NCI-H774 (cell line): ENCODE results near the gene C3orf70.

Experiments used
- DNase-seq: peaks from one replicate; lab custom pipeline; 2025; lab: John Stamatoyannopoulos, UW

The C3orf70 gene

DNA sequence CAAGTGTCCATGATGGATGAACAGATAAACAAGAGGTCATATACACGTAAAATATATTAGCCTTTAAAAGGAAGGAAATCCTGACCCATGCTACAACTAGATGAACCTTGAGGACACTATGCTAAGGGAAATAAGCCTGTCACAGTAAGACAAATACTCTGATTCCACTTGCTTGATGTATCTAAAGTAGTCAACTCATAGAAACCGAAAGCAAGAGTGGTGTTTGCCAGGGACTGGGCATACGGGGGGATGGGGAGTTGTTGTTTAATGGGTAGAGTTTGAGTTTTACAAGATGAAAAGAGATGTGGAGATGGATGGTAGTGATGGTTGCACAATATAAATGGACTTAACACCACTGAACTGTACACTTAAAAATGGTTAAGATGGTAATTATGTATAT is 65.4 kb downstream of the C3orf70 start:
- DNase-seq: no peak

DNA sequence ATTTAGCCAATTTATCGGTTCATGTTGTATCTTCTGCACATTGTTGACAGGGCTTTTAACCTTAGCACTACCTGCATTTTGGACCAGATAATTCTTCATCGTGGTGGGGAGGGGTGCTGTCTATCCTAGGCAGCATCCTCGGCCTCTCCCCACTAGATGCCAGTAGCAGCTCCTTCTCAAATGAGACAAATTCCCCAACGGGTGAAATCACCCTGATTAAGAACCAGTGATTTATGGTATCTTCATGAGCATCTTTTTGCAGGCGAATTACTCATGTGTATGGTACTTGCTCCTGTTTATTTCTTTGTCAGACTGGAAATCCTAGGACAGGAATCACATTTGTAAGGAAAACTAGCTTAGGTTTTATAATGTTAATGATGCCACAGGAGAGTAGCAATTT is 68.0 kb downstream of the C3orf70 start:
- no peak for DNase-seq

DNA sequence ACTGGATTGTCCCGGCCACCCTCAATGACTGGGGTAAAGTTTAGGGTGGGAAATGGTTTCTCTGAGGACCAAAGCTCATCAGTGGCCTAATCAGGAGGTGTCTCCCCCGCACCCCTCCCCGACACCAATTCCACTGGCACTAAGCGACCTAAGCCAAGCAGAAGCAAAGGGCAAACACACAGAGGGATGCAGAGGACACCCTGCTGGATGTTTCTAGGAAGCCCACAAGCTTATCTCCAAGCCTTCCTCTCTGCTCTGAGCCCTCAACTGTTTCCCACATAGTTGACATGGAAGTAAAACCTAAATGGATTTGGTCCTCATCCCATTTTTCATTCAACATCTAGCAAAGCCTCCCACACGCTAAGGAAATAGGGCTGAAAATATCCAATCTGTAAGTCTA is 68.5 kb downstream of the C3orf70 start:
- DNase-seq: no peak

DNA sequence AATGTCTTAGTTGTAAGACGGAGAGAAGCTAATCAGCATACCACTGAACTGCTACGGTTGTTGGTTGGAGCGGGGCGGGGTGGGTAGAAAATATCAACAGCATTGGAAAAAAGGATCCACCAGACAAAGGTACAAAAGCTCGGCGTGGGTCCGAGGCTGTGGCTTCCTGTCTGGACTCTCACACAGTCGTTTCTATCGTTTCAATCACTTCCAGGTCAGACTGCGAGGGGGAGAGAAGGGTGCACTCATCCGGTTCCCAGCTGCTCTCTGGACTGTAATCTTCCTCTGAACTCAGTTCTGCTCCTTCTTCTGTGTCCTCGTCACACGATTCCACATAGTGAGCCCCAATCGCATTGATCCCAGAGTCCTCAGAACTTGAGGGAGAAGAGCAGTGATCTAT is 70.0 kb downstream of the C3orf70 start:
- no peak for DNase-seq

DNA sequence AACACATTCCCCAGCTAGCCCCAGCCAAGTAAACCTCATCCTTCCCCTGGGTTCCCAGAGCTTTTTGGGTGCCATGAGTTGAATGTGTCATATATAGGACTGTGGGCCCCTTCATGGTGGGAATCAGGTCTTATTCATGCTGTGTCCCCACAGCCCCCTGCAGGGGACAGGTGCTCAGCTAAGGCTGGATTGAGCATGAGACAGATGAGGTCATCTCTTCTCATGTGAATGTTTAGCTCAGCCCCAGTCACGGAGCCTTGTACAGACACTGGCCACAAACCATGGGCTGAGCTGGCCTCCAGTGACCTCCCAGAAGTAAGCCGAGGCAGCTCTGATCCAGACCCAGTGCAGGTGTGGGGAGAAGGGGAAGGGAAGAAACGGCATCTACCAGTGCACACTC is 70.7 kb downstream of the C3orf70 start:
- DNase-seq: no peak

DNA sequence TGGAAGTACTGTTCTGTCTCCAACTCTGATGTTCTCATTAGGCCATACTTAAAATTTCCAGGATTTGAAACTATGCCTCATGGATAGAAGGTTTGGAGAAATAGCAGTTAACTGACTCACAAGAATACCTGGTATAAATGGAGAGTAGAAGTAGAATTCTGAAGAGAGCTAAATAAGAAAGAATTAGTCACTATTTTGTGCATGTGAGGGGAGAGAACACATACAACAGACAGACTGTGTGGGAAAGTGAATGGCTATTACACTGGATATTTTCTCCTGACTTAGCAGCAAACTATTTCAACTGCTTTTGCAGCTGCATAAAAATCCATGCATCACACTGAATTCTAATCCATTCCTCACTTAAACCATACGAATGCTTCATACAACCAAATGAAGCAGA is 71.3 kb downstream of the C3orf70 start:
- DNase-seq: no peak

DNA sequence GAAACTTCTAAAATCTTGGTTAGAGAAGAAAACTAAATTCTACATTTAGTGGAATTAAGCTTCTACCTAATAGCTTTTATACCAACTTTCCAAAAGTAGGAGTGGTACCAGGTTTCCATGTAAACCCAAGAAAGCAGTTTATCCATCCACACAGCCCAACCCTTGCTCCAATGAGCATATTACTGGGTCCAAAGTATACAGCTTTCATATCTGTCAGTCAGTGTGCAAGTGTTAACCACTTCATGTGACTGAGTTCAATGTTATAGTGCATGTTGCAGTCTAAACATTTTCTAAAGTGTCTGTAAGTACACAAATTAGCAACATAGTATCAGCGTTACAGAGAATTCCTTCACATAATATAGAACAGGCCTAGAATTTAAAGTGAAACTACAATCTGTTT is 73.2 kb downstream of the C3orf70 start:
- DNase-seq: no peak

DNA sequence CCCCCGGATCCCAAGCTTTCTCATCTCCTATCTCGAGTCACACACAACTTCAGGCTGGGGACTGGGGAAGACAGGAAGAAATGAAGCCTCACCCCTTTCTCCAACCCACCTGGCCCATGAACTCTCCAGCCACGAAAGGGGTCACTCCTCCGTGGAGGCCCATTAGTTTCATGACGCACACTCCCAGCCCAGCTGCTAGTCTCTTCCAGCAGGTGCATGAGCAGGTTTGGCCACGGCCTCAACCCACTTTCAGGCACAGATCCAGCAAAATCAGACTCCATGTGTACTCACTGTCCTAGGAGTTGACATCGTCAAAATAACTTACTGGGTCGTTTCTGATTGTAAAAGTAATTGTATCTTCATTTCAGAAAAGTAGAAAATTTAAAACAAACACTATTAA is 76.6 kb downstream of the C3orf70 start:
- DNase-seq: peak; percentile 54

DNA sequence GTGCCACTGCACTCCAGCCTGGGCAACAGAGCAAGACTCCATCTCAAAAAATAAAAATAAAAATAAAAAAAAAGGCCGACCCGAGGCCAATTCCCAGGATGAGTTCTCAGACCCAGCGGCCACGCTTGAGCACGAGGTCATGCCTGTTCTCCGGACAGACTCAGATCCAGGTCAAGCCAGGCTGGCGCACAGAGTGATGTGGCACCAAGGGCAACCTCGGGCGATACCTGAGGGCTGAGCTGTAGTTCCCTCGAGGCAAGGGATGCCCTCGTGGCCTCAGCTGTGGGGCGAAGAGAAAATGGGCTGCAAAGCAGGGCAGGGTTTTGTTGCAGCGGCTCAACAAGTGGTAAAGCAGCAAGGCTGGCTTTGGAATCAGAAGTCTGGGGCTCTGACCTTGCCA is 77.3 kb downstream of the C3orf70 start:
- DNase-seq: no peak

DNA sequence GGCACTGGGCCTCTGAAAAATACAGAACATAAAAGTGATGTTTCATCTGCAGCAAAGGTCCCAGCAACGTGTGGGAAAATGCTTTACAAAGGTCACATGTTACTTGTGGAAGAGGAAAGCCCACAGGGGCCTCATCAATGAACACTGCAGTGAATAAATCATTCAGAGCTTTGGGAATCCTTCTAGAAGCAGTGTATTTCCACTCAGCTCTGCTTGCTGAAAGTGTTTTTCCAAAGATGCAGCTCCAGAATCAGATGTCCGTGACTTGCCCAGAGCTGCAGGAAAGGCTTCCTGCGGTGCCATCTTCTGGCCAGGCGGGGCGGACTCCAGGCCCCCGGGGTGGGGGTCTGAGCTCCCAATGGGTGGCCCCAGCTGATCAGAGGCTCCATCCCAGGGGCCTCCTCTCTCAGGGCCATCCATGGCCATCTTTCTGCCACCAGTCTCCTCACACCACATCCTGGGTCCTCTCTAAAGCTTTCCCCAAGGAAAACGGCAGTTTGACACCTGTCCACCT is 81.5 kb downstream of the C3orf70 start:
- DNase-seq: no peak

DNA sequence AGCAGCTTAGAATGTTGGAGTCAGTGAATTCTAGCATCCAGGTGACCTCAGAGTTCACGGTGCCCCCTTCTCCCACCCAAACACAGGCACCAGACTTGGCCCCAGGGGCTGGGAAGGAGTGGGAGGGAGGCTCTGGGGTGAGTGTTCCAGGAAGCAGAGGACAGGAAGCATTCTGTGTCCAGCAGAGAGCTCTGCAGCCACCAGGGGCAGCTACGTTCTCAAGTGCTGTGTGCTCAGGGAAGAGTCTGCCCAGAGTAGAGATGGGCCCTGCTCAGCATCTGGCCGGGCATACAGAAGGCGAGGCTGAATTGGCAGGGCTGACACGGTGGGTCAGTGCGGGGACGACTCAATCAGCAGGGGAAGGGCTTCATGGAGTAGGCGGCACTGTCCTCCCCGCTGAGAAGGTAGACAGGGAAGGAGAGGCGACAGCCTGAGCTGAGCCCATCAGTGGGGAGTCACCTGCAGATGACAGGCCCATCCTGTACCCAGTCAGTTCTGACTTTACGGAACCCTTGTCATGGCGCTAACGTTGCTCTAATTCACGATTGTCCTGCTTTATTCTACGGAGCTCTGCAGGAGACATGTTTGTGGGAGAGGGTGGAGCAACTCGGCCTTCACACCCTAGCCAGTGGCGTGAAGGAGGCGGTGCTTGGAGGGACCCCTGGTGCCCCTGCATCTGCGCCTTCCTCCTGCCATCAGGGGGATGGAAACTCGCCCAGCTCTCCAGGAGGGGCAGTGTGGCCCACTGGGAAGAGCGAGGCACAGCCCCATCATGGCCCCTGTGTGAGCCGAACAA is 82.2 kb downstream of the C3orf70 start:
- DNase-seq: peak; percentile 4

DNA sequence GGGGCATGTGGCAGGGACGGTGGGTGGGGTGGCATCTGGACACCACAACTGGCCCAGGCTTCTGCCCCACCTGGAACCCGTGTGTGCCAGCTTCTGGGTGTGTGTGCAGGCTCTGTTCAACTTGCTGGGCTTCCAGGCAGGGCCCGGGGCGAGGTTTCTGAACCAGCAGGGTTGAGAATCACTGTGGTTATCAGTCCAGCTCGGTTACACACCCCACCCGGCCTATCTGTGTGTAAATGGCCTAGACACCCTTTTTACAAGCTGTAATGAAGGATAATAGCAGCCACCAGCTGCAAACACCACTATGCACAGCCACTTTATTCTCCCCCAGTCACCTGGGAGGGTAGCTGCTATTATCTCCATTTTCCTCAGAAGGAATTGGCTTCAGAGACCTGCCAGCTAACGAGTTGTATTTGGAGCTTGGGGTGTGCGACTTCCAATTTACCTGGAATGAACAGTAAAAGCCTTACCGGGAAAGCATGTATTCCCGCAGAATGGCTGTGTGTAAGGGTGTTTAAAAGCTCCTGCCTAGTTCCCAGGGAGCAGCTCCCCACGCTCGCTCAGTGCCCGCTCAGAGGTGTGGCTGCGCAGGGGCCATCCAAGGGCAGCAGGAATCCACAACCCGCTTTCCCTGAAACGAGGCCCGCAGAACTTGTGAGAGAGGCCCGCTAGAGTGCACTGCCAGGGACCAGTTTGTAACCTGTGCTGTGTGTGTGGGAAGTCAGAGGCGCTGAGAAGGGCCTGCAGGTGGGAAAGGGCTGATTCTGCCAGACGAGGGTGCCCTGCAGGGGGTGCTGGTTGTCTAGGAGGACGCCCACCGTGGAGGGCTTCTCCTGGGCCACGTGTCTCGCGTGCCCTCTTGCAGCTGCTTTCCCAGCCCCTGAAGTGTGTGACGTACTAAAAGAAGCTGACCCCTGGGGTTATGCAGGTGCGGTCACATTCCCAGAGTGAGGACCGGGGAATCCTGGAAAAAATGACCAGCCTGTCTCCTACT is 83.5 kb downstream of the C3orf70 start:
- DNase-seq: no peak

DNA sequence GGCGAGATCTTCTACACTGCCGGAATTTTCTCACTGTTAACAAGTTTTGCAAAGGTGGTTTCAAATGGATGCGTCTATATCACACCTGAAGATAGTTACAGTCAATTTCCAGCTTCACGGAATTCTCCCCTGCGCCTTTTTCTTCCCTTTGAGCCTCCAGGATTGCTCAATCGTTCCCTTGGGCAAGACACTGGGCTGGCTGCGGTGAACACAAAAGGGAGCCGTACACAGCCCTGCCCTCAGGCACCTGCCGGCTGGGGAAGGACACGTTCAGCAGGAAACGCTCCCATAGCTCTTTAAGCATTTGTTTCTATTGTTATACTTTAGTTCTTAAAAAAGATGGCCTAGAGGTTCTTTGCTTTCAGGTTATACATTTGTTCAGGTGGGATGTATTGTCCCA is 85.7 kb downstream of the C3orf70 start:
- DNase-seq: no peak

DNA sequence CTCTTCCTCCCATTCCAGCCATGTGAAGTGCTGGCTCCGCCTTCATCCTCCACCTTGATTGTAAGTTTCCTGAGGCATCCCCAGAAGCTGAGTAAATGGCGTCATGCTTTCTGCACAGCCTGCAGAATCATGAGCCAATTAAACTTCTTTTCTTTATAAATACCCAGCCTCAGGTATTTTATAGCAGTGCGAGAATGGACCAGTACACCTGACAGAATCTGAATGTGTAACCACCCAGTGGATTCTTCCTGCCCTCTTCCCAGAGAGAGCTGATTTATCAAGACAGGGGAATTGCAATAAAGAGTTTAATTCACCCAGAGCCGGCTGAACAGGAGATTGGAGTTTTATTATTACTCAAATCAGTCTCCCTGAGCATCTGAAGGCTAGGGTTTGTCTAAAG is 86.6 kb downstream of the C3orf70 start:
- no peak for DNase-seq

DNA sequence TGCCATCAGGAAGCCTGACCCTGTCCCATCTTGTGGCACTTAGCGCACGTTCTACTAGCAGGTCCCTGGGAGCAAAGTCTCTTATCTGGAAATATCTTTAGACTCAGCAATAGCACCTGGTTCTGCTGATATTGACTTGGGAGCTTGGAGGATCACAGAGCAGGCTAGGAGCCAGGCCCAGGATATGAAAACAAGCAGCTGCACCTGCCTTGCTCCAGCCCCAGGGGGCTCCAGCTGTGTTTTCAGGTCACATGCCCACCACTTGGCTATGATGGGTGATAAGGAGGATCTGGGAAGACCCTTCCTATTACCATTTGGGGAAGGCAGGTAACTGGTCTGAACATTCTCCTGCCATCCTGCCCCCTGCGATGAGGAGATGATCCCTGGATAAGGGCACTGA is 87.8 kb downstream of the C3orf70 start:
- no peak for DNase-seq

DNA sequence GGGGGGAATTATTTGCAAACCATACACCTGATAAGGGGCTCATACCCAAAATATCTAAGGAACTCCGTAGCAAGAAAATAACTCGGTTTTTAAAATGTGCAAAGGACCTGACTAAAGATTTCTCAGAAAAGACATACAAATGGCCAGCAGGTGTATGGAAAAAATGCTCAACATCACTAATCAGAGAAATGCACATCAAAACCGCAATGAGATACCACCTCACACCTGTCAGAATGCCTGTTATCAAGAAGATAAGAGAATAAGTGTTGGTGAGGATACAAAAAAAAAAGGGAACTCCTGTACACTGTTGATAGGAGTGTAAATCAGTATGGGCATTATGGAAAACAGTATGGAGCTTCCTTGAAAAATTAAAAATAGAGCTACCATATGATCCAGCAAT is 89.4 kb downstream of the C3orf70 start:
- DNase-seq: no peak

DNA sequence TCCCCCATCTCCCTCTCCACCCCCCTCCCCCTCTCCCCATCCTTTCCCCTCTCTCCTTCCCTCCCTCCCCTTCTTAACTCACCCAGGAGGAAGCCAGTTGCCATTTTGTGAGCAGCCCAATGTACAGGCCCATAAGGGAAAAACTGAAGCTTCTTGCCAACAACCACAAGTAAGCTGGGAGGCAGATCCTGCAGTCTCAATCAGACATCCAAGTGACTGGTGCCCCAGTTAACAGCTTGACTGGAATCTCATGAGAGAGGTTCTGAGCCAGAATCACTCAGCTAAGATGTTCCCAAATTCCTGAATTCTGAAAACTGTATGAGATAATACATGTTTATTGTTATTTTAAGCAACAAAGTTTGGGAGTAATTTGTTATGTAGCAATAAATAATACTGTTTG is 90.7 kb downstream of the C3orf70 start:
- DNase-seq: no peak

DNA sequence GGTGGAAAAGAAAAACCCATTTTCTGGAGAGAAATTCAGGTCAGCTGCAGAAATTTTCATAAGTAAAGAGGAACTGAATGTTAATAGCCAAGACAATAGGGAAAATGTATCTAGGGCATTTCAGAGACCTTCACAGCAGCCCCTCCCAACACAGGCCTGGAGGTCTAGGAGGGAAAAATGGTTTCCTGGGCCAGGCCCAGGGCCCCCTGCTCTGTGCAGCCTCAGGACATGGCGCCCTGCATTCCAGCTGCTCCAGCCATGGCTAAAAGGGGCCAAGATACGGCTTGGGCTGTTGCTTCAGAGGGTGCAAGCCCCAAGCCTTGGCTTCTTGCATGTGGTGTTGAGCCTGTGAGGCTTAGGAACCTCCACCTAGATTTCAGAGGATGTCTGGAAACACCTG is 92.2 kb downstream of the C3orf70 start:
- no peak for DNase-seq

DNA sequence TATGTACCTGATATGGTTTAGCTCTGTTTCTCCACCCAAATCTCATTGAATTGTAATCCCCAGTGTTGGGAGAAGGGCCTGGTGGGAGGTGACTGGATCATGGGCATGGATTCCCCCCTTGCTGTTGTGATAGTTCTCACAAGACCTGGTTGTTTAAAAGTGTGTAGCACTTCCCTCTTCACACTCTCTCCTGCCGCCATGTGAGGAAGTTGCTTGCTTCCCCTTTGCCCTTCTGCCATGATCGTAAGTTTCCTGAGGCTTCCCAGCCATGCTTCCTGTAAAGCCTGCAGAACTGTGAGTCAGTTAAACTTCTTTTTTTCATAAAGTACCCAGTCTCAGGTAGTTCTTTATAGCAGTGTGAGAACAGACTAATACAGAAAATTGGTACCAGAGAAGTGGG is 93.1 kb downstream of the C3orf70 start:
- no peak for DNase-seq

DNA sequence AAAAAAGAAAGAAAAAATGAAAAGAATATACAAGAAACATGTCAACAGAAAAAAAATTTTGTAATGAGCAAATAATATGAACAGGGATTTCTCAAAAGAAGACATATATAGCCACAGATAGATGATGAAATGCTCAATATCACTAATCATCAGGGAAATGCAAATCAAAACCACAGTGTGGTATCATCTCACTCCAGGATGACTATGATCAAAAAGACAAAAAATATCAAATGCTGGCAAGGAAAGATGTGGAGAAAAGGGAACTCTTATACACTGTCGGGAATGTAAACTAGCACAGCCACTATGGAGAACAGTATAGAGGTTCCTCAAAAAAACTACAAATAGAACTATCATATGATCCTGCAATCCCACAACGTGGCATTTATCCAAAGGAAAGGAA is 94.1 kb downstream of the C3orf70 start:
- DNase-seq: no peak

DNA sequence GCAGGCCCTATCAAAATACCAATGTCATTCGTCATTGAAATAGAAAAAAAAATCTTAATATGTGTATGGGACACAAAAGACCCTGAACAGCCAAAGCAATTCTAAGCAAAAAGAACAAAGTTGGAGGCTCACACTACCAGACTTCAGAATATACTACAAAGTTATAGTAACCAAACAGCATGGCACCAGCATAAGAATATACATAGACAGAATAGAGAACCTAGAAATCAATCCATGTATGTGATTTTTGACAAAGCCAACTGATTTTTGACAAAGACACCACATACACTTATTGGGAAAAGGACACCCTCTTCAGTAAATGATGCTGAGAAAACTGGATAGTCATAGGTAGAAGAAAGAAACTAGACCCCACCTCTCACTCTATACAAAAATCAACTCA is 95.0 kb downstream of the C3orf70 start:
- no peak for DNase-seq

DNA sequence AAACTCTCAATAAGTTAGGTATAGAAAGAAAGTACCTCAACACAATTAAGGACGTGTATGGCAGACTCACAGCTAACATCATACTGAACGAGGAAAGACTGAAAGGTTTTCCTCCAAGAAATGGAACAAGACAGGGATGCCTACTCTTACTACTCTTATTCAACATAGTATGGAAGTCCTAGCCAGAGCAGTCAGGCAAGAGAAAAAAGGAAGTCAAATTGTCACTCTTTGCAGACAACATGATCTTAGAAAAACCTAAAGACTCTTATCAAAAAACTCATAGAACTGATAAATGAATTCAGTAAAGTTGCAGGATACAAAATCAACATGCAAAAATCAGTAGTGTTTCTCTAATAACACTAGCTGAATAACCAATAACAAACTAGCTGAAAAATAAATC is 96.0 kb downstream of the C3orf70 start:
- no peak for DNase-seq

DNA sequence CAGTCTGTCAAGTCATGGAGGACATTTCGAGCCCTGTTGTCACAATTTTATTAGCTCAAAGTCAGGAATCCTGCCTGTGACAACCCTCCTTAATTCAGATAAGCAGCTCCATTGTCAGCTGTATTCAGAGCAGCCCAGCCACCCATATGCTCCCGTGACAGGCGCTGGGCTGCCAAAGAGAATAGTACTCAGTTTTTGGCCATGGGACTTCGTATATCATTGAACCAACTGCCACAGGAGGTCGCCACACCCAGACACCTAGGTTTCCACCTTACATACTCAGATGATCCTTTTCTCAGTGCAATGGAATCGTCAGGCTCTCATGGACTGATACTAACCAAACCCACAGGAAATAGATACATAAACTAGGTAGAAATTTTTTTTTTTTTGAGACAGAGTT is 100.2 kb downstream of the C3orf70 start:
- DNase-seq: no peak
